ENCODE measurements around the gene PIWIL4.
"Not testable (repeated sequence)": the region's sequence is repeated elsewhere in the genome, so short reads cannot be mapped to it uniquely, and the experiment has no call there.

PIWIL4 gene

DNA sequence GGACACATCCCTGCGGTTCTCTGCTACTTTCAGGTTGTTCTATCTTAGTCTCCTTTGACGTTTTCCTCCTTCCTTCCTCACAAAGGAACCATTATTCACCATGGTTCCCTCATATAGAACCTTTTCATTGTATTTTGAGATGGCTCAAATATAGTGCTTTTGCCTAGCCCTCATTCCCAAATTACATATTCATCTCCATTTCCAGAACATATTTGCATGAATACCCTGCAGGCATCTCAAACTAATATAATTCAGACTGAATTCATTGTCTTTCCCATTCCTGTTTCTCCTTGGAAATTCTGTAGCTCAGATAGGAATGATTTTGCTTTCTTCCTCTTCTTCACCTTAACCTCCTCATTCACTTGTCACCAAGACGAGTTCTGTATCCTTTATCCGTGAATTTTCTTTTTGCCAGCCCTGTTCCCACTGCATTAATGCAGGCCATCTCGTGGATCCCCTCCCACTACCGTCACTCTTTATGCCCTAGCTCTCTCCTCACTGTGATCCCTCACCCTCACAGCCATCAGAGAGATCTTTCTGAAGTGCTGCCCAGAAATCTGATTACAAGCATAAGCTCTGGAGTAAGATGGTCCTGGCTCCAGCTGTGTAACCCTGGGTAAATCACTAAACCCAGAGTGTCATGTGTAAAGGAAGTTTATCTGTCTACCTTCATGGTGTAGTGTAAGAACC is 23.3 kb downstream of the PIWIL4 start:
- no peaks in the 10 kb centered on the region for H3K36me3 ChIP-seq (ENCODE audit: control insufficient read depth, low read depth, low read length)
- H3K4me1 ChIP-seq (ENCODE audit: control insufficient read depth, low read depth, low read length), result no peaks in the 10 kb centered on the region
- H3K9me3 ChIP-seq (ENCODE audit: control insufficient read depth, low read depth, low read length), result no peaks in the 10 kb centered on the region
- H3K27me3 ChIP-seq (ENCODE audit: control insufficient read depth, insufficient read depth, low read length), result no peaks in the 10 kb centered on the region
- no peak overlapping the region for H3K9ac ChIP-seq (ENCODE audit: low read length)
- no peak overlapping the region for H3K27ac ChIP-seq (ENCODE audit: low read length)
- H3K4me3 ChIP-seq (ENCODE audit: low read length), result no peak overlapping the region

DNA sequence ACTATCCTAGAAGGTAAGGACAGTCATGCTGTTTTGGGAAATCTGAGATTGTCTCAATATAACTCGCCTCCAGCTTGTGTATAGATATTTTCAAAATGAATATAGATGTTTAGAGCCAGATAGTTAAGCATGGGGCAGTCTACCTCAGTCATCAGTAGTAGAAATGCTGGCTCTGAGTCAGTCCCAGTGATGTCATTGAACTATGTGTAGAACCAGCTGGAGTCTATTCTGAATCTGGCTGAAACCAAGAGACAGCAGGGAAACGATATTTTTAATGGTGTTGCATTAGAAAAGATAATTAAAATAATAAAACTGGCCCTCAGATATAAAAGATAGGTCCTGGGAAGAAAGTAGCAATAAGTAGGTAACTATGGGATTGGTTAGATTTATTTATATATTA is 25.9 kb downstream of the PIWIL4 start:
- Histone ChIP-seq H3K27ac (ENCODE audit: low read length) (no peak overlapping the region), H3K9me3 (ENCODE audit: control insufficient read depth, low read depth, low read length) (no peaks in the 10 kb centered on the region), H3K36me3 (ENCODE audit: control insufficient read depth, low read depth, low read length) (no peaks in the 10 kb centered on the region), H3K9ac (ENCODE audit: low read length) (no peak overlapping the region), H3K4me1 (ENCODE audit: control insufficient read depth, low read depth, low read length) (no peaks in the 10 kb centered on the region), H3K4me3 (ENCODE audit: low read length) (no peak overlapping the region), H3K27me3 (ENCODE audit: control insufficient read depth, insufficient read depth, low read length) (no peaks in the 10 kb centered on the region)

DNA sequence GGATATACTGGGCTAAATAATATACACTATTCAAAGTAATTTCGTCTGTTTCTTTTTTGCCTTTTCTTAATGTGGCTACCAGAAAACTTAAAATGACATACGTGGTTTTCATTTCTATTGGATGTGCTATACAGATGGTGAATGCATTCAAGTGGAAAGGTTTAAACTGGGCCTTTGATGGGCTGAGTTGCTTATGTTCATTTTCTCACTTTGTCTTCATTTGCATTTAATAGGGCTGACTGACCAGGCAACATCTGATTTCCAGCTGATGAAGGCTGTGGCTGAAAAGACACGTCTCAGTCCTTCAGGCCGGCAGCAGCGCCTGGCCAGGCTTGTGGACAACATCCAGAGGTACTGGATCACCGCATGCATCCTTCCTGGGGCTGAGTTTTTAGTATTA is 27.9 kb downstream of the PIWIL4 start:
- no peaks in the 10 kb centered on the region for H3K27me3 ChIP-seq (ENCODE audit: control insufficient read depth, insufficient read depth, low read length)
- no peak overlapping the region for H3K4me3 ChIP-seq (ENCODE audit: low read length)
- no peaks in the 10 kb centered on the region for H3K9me3 ChIP-seq (ENCODE audit: control insufficient read depth, low read depth, low read length)
- H3K36me3 ChIP-seq (ENCODE audit: control insufficient read depth, low read depth, low read length), result no peaks in the 10 kb centered on the region
- no peak overlapping the region for H3K9ac ChIP-seq (ENCODE audit: low read length)
- H3K27ac ChIP-seq (ENCODE audit: low read length), result no peak overlapping the region
- no peaks in the 10 kb centered on the region for H3K4me1 ChIP-seq (ENCODE audit: control insufficient read depth, low read depth, low read length)

DNA sequence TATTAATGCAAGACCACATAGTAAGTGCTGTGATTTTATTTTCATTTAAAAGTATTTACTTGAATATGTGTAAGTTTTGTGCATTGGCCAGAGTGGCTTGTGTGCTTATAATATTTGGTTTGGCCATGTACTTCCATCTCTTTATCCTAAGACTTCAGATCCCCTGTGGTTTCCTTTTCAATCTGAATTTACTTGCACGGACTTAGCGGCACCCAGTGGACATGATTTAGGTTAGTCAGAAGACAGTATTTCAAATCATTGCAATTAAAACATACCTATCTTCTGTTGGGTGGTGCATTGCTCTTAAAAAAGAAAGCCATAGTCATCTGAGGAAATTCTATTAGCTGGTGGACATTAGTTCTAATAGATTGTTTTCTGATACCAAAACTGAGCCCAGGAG is 30.7 kb downstream of the PIWIL4 start:
- no peak overlapping the region for H3K27ac ChIP-seq (ENCODE audit: low read length)
- no peak overlapping the region for H3K9ac ChIP-seq (ENCODE audit: low read length)
- no peaks in the 10 kb centered on the region for H3K27me3 ChIP-seq (ENCODE audit: control insufficient read depth, insufficient read depth, low read length)
- H3K9me3 ChIP-seq (ENCODE audit: control insufficient read depth, low read depth, low read length), result no peaks in the 10 kb centered on the region
- no peak overlapping the region for H3K4me3 ChIP-seq (ENCODE audit: low read length)
- no peaks in the 10 kb centered on the region for H3K36me3 ChIP-seq (ENCODE audit: control insufficient read depth, low read depth, low read length)
- H3K4me1 ChIP-seq (ENCODE audit: control insufficient read depth, low read depth, low read length), result no peaks in the 10 kb centered on the region

DNA sequence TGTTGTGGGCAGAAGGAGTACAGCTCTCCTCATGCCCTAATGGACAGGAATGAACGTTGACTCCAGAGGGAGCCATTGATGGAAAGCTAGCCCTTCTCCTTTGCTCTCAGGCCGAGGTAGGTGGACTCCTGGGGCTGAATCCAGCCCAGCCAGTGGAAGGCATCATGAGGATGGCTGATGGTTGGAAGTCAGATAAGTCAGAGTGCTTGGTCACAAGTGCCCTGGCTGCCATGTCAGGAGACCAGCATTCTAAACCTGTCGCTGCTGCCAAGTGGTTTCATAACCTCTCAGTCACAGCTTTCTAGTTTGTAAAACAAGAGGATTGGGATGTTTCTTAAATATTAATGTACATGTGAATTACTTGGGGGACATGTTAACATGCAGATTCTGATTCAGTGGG is 32.3 kb downstream of the PIWIL4 start:
- no peaks in the 10 kb centered on the region for H3K27me3 ChIP-seq (ENCODE audit: control insufficient read depth, insufficient read depth, low read length)
- H3K9ac ChIP-seq (ENCODE audit: low read length), result no peak overlapping the region
- H3K27ac ChIP-seq (ENCODE audit: low read length), result no peak overlapping the region
- H3K4me1 ChIP-seq (ENCODE audit: control insufficient read depth, low read depth, low read length), result peaks cover 5% of the 10 kb centered on the region
- H3K4me3 ChIP-seq (ENCODE audit: low read length), result no peak overlapping the region
- no peaks in the 10 kb centered on the region for H3K36me3 ChIP-seq (ENCODE audit: control insufficient read depth, low read depth, low read length)
- H3K9me3 ChIP-seq (ENCODE audit: control insufficient read depth, low read depth, low read length), result no peaks in the 10 kb centered on the region

DNA sequence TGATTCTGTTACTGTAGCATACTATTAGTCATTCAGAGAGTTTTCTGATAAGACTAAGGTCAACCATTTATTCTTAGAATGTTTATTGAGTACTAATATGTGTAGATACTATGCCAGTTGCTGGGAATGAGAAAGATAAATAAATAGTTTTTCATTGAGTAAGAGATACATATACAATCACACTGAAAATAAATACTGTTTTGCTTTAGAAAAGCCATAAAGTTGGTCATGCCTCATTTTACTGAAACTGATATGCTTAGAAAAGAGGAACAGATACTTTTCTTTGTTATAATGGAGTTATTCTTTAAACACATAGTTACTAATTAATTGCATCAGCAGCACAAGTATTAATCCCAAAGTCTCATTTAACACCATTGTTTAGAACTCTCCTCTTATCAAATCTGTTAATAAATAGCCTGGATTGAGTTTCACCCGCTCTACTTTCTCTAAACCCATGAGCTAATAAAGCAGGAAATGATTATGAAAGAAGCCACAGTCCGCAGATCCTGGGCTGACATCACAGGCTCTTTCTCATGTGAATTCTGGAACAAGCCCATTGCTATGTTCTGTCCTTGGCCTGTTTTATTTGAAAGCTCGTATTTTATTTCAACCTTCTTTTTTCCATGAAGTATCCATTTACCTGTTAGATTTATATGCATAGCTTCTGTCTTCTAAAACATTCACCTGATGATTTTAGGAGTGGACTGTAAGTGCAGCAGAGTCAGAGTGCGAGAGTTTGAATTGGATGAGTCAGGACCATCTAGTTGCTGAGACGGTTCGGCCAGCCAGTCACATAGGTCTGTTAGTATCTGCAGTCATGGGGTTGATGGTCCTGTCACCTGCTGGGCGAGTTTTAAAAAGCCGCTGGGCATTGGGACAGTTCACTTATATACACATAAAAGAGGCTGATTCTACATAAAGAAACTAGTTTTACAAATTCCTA is 35.5 kb downstream of the PIWIL4 start:
- Histone ChIP-seq H3K27me3 (ENCODE audit: control insufficient read depth, insufficient read depth, low read length) (no peaks in the 10 kb centered on the region), H3K9ac (ENCODE audit: low read length) (no peak overlapping the region), H3K4me1 (ENCODE audit: control insufficient read depth, low read depth, low read length) (peaks cover 6% of the 10 kb centered on the region), H3K4me3 (ENCODE audit: low read length) (no peak overlapping the region), H3K9me3 (ENCODE audit: control insufficient read depth, low read depth, low read length) (no peaks in the 10 kb centered on the region), H3K27ac (ENCODE audit: low read length) (no peak overlapping the region), H3K36me3 (ENCODE audit: control insufficient read depth, low read depth, low read length) (no peaks in the 10 kb centered on the region)

DNA sequence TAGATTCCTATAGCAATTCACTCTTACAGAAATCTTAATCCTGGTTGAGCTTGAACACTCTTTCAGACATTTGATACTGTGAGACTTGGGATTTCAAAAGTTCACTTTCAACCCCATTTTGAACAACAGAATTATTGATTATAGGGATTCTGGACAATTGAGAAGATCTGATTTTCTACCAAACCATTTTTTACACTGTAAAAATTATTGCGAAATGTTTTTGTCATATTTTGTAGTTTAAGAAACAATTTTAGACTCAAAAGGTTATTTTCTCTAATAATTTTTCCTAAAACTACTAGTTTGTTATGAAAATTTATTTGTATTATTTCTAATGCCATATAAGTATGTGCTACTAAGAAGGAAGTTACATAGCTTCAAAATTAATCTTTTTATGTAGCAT is 36.4 kb downstream of the PIWIL4 start:
- no peaks in the 10 kb centered on the region for H3K27me3 ChIP-seq (ENCODE audit: control insufficient read depth, insufficient read depth, low read length)
- H3K9me3 ChIP-seq (ENCODE audit: control insufficient read depth, low read depth, low read length), result no peaks in the 10 kb centered on the region
- H3K36me3 ChIP-seq (ENCODE audit: control insufficient read depth, low read depth, low read length), result no peaks in the 10 kb centered on the region
- H3K9ac ChIP-seq (ENCODE audit: low read length), result no peak overlapping the region
- peaks cover 6% of the 10 kb centered on the region for H3K4me1 ChIP-seq (ENCODE audit: control insufficient read depth, low read depth, low read length)
- H3K4me3 ChIP-seq (ENCODE audit: low read length), result no peak overlapping the region
- no peak overlapping the region for H3K27ac ChIP-seq (ENCODE audit: low read length)

DNA sequence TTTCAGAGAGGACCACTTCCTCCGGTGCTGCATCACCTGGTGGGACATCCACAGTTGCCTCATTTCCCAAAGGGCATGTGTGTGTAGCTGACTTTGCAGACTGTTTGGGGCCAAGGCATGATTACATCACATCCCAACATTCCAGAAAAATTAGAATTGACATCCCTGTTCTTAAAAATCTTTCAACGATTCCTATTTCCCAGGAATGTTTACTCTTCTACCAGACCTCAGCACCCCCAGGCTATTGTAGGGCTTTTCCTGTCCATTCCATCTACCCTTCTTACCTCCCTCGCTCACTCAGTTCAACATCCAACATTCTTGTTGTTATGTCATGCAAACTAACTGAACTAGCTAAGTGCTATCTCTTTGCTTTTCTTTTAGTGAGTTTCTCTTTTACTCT is 37.3 kb downstream of the PIWIL4 start:
- no peak overlapping the region for H3K27ac ChIP-seq (ENCODE audit: low read length)
- no peaks in the 10 kb centered on the region for H3K36me3 ChIP-seq (ENCODE audit: control insufficient read depth, low read depth, low read length)
- H3K4me3 ChIP-seq (ENCODE audit: low read length), result peak overlapping the region; percentile 8
- peaks cover 6% of the 10 kb centered on the region for H3K4me1 ChIP-seq (ENCODE audit: control insufficient read depth, low read depth, low read length)
- no peak overlapping the region for H3K9ac ChIP-seq (ENCODE audit: low read length)
- no peaks in the 10 kb centered on the region for H3K27me3 ChIP-seq (ENCODE audit: control insufficient read depth, insufficient read depth, low read length)
- no peaks in the 10 kb centered on the region for H3K9me3 ChIP-seq (ENCODE audit: control insufficient read depth, low read depth, low read length)

DNA sequence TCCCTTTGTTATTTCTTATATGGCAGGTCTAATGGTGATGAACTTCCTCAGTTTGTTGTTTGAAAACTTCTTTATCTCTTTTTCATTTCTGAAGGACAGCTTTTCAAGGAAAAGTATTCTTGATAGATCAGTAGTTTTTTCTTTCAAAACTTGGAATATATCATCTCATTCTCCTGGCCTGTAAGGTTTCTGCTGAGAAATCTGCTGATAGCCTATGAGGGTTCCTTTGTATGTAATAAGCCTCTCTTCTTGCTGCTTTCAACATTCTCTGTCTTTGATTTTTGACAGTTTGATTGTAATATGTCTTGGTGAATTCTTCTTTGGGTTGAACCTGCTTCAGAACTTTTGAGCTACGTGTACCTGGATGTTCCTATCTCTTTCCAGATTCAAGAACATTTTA is 46.0 kb downstream of the PIWIL4 start:
- H3K9ac ChIP-seq (ENCODE audit: low read length), result no peak overlapping the region
- no peak overlapping the region for H3K27ac ChIP-seq (ENCODE audit: low read length)
- H3K4me1 ChIP-seq (ENCODE audit: control insufficient read depth, low read depth, low read length), result no peaks in the 10 kb centered on the region
- no peak overlapping the region for H3K4me3 ChIP-seq (ENCODE audit: low read length)
- H3K27me3 ChIP-seq (ENCODE audit: control insufficient read depth, insufficient read depth, low read length), result no peaks in the 10 kb centered on the region
- H3K36me3 ChIP-seq (ENCODE audit: control insufficient read depth, low read depth, low read length), result no peaks in the 10 kb centered on the region
- H3K9me3 ChIP-seq (ENCODE audit: control insufficient read depth, low read depth, low read length), result peaks cover 15% of the 10 kb centered on the region

DNA sequence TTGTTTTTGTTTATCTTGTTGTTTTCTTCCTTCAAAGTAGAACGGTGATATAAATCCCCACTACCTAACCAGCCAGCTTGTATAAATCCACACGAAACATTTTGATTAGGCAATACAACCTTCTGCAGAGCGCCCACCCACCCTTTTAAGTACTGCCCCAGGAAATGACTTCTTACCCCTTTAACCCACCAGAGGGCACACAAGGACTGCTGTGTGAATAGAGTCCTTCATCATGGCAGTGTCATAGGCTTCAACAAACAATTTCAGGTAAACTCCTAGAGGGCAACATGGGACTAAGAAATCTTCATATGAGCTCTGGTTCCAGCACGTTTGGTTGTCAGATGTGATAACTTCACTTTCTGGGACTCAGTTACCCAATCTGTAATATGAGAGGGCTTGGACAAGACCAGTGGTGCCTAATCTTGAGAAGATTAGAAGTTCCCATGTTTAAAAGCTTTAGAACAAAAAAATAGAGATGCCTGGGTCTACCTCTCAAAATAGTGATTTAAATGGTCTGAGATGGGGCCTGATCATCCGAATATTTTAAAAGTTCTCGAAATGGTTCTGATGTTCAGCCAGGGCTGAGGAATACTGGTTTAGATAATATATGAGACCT is 56.1 kb downstream of the PIWIL4 start:
- H3K36me3 ChIP-seq (ENCODE audit: control insufficient read depth, low read depth, low read length), result no peaks in the 10 kb centered on the region
- H3K27me3 ChIP-seq (ENCODE audit: control insufficient read depth, insufficient read depth, low read length), result no peaks in the 10 kb centered on the region
- peaks cover 12% of the 10 kb centered on the region for H3K9me3 ChIP-seq (ENCODE audit: control insufficient read depth, low read depth, low read length)
- H3K4me1 ChIP-seq (ENCODE audit: control insufficient read depth, low read depth, low read length), result no peaks in the 10 kb centered on the region
- no peak overlapping the region for H3K4me3 ChIP-seq (ENCODE audit: low read length)
- H3K27ac ChIP-seq (ENCODE audit: low read length), result no peak overlapping the region
- no peak overlapping the region for H3K9ac ChIP-seq (ENCODE audit: low read length)

DNA sequence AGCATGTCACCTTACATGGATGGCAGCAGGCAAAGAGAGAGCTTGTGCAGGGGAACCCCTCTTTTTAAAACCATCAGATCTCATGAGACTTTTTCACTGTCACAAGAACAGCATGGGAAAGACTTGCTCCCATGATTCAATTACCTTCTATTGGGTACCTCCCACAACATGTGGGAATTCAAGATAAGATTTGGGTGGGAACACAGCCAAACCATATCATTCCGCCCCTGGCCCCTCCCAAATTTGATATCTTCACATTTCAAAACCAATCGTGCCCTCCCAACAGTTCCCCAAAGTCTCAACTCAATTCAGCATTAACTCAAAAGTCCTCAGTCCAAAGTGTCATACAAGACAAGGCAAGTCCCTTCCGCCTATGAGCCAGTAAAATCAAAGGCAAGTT is 58.3 kb downstream of the PIWIL4 start:
- not testable (repeated sequence) for H3K4me3 ChIP-seq (ENCODE audit: low read length); H3K36me3 ChIP-seq (ENCODE audit: control insufficient read depth, low read depth, low read length); H3K27me3 ChIP-seq (ENCODE audit: control insufficient read depth, insufficient read depth, low read length); H3K27ac ChIP-seq (ENCODE audit: low read length); H3K4me1 ChIP-seq (ENCODE audit: control insufficient read depth, low read depth, low read length); H3K9ac ChIP-seq (ENCODE audit: low read length)
- peaks cover 12% of the 10 kb centered on the region for H3K9me3 ChIP-seq (ENCODE audit: control insufficient read depth, low read depth, low read length)

Data from iPS-18a (cell line).